Cardiac fibroblast (primary cell): ENCODE results near the gene COL11A2.

Source experiments
- DNase-seq, 2 donors: peaks; one replicate each; pipeline versions ENCODE4 v3.0.0 to v3.0.0-alpha.2; 2010; ENCODE audit warnings: low read depth in 2 of 2
- H3K4me3 ChIP-seq, 2 donors: replicated peaks in 1 of 2; 1 replicate in 1 of 2; 2 replicates in 1 of 2; pipeline ENCODE4 v1.5.1; 2011; ENCODE audit warnings: low read depth in 2 of 2, low read length in 2 of 2, mild to moderate bottlenecking in 2 of 2, moderate library complexity in 1 of 2
- TF ChIP-seq, protein P1 (sequence below): IDR thresholded peaks from one replicate; pipeline ENCODE4 v1.5.1; 2011; ENCODE audit warnings: low read depth, mild to moderate bottlenecking, low read length, inconsistent platforms

Gene COL11A2

DNA sequence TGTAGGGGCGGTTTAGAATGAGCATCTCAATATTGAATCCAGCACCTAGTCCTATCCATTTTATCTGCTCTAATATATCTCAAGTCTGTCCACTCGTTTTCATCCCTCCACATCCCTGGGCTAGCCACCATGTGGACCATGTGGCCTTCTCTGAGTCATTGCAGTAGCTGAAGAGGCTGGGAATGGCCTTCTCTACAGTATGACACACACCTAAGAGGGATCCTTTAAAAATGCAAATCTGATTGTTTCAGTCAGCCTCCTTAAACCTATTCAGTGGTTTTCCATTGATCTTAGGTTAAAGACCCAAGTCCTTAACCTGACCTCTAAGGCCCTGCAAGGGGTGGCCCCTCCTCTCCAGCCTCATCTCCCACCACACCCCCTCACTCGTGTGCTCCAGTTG lies 25.4 kb upstream of the COL11A2 start:
- TF ChIP-seq, protein P1, sequence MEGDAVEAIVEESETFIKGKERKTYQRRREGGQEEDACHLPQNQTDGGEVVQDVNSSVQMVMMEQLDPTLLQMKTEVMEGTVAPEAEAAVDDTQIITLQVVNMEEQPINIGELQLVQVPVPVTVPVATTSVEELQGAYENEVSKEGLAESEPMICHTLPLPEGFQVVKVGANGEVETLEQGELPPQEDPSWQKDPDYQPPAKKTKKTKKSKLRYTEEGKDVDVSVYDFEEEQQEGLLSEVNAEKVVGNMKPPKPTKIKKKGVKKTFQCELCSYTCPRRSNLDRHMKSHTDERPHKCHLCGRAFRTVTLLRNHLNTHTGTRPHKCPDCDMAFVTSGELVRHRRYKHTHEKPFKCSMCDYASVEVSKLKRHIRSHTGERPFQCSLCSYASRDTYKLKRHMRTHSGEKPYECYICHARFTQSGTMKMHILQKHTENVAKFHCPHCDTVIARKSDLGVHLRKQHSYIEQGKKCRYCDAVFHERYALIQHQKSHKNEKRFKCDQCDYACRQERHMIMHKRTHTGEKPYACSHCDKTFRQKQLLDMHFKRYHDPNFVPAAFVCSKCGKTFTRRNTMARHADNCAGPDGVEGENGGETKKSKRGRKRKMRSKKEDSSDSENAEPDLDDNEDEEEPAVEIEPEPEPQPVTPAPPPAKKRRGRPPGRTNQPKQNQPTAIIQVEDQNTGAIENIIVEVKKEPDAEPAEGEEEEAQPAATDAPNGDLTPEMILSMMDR: no peak
- DNase-seq: no peak
- H3K4me3 ChIP-seq: no peak overlapping the region

DNA sequence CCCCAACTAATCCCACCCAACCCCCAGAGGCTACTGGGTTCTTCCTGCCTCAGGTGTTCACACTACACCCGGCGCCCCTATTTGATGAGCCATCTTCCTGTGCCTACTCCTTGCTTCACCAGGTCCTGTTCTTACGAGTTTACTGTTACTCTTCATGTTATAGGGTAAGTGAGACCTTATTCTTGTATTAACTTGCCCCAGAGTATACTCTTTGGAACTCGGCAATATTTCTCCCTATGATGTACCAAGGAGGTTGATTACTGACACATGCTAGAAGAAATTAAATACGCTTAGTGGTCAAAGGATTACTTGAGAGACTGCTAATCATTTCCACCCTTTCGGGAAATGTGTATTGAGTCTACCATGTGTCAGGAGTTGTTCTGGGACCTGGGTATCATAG lies 25.0 kb upstream of the COL11A2 start:
- TF ChIP-seq, protein P1: no peak
- no peak overlapping the region for H3K4me3 ChIP-seq
- DNase-seq: no peak

DNA sequence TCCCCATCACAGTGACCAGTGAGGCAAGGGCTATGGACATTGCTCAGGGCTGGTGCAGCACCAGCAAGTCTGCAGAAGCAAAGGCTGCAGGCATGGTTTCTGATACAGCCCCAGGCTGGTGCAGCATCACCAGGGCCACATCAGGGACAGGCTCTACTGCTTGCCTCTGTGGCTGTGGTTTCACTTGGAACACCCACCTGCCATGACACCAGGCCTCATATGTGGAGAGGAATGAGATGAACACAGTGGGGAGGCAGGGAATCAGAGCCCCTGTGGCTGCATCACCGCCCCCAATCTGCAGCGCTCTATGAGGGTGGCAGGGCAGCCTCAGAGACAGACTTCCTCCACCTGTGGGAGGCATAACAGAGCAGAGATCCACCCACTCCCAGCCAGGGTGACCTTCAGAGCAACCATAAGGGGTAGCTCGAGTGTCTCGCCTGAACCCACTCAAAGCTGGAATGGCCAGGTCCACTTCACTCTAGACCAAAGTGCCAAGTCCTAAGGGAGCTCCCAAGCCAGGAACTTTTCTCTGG lies 23.9 kb upstream of the COL11A2 start:
- no peak overlapping the region for H3K4me3 ChIP-seq
- DNase-seq: no peak
- TF ChIP-seq, protein P1: no peak

DNA sequence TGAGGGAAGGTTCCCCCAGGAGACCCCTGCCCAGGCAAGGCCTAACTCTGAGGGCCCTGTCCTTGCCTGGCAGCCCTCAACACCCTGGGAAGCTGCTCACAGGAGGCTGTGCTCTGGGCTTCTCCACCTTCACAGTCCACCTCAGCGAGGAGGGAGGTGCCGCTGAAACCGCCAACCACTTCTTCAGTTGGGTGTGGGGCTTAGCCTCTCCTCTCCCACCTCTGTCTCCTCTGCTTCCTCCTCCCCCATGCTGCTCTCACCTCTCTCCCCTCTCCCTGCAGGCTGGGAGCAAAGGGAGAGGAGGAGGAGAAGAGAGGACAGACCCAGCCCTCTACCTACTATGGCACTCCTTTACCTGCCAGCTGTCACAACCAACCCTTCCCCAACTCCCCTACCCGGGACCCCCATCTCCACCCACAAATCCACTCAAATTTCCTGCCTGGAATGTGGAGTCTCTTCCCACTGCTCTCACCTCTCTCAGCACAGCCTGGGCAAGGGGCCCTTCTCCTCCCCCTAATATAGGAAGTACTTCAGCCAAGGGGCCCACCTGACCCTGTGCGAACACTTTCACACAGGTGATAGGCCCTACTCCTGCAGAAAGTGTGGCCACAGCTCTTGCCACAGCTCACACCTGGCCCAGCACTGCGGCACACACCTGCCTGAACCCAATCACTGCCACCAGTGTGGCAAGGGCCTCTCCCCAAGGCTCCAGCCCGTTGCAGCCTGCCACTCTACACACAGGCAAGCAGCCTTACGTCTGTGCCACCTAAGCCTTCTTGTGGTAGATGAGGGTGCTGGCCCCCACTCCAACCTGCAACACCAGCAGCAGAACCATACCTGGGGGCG lies 23.2 kb upstream of the COL11A2 start:
- TF ChIP-seq, protein P1: no peak
- H3K4me3 ChIP-seq: no peak overlapping the region
- no peak for DNase-seq

DNA sequence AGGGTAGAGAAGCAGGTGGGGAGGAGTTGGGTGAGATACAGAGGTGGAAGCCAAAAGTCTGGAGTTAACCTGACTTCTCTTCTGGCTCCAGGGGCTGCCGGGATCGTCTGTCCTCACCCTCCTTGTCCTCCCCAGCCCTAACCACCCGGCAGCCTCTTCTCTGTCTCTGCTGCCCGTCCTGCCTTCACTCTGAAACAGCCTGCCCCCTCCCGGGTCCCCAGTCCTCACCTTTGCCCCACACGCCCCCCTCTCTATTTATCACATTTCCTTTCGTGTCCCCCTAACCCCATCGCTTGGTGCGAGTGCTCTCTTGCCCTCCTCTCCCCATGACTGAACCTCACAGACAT lies 21.7 kb upstream of the COL11A2 start:
- no peak for DNase-seq
- TF ChIP-seq, protein P1: no peak
- peak overlapping the region; percentile 59 to 63 for H3K4me3 ChIP-seq

DNA sequence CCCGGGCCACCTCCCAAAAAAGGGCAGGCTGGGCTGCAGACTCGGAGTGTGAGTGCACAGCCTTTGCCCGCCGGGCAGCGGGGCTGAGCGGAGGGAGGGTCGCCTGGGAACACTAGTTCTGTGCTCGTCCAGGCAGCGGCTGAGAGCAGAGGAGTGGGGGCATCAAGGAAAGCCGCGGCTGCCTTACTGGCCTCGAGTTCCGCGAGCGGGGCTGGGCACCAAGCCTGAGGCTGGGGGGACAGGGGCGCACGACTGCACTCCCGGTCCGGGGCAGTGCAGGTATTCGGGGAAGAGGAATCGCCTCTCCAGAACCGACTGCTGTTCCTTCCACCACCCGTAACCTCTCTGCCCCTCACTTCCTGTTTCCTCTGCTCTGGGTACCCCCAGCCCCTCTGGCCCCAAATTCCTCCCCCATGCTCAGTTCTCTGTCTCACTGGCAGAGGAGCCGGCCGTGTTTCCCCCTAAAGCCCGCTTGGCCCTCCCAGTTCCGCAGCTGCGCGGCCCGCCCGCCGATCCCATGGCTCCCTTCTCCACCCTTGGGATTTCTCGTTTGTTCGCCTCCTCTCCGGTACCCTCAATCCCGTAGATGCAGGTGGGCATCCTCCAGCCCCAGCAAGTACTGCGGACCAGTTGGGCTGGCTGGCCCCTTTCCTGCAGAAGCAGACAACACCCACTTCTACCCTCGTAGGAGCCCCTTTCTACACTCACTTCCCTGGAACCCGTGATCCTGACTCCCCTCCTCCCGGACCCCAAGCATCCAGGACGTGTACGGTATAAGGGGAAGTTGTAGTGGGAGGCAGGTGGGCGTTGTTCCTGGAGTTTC lies 21.1 kb upstream of the COL11A2 start:
- peak; percentile 16 to 42 for DNase-seq
- H3K4me3 ChIP-seq: peak overlapping the region; percentile 59 to 63
- TF ChIP-seq, protein P1: no peak
